Measurements from ENCODE around the gene S100A10. TPM values are rescaled to one million over a fixed set of nuclear protein-coding genes. Genes with fewer than 3 reads are reported as not detected.

The S100A10 gene
- total RNA-seq, 1 experiment from 2014 or later, result 400 TPM

GRCh38 chr1:151953409-151954094 lies 40.1 kb downstream of the S100A10 start:
- Histone ChIP-seq H4K20me1 (ENCODE audit: low read length) (no peaks in the 10 kb centered on the region), H3K9me3 (ENCODE audit: low read length) (no peaks in the 10 kb centered on the region), H3K9ac (ENCODE audit: low read length) (no peak overlapping the region), H3K79me2 (ENCODE audit: low read length) (no peaks in the 10 kb centered on the region), H3K27me3 (ENCODE audit: low read length) (no peaks in the 10 kb centered on the region), H3F3A (ENCODE audit: low read length, unreplicated experiment) (no peaks in the 10 kb centered on the region), H3K9me2 (replicated peaks; ENCODE audit: low read length) (peaks cover 4% of the 10 kb centered on the region; the same call in 1 of the 2 replicates), H3K4me2 (ENCODE audit: low read length) (no peak overlapping the region), H3K36me3 (ENCODE audit: low read depth, low read length) (no peaks in the 10 kb centered on the region), H3K4me1 (ENCODE audit: insufficient read depth, low read length) (no peaks in the 10 kb centered on the region), H2AFZ (ENCODE audit: low read length) (no peak overlapping the region), H3K27ac (ENCODE audit: low read length) (no peak overlapping the region), H3K4me3 (ENCODE audit: low read length) (no peak overlapping the region)
- ATAC-seq (no peak), DNase-seq (no peak)
- TF ChIP-seq, protein P1, sequence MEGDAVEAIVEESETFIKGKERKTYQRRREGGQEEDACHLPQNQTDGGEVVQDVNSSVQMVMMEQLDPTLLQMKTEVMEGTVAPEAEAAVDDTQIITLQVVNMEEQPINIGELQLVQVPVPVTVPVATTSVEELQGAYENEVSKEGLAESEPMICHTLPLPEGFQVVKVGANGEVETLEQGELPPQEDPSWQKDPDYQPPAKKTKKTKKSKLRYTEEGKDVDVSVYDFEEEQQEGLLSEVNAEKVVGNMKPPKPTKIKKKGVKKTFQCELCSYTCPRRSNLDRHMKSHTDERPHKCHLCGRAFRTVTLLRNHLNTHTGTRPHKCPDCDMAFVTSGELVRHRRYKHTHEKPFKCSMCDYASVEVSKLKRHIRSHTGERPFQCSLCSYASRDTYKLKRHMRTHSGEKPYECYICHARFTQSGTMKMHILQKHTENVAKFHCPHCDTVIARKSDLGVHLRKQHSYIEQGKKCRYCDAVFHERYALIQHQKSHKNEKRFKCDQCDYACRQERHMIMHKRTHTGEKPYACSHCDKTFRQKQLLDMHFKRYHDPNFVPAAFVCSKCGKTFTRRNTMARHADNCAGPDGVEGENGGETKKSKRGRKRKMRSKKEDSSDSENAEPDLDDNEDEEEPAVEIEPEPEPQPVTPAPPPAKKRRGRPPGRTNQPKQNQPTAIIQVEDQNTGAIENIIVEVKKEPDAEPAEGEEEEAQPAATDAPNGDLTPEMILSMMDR (conservative IDR thresholded peaks at IDR 0.05; ENCODE audit: low read depth, low read length), result no peak
- TF ChIP-seq EZH2phosphoT487 (IDR thresholded peaks at IDR 0.05; ENCODE audit: borderline replicate concordance, low read length), result no peak
- no TSS peak for BruUV-seq (replicated peaks)
- POLR2A ChIA-PET (ENCODE audit: unreplicated experiment), result interaction anchor here (0.8 kb wide), 1 partner anchor 83 kb away, joined by 9 read pairs; the partner anchor contains the start of gene S100A11
- intact Hi-C loops (cut with micrococcal nuclease), result no loop called here
- CTCF ChIA-PET, result interaction anchor here (0.6 kb wide), 1 partner anchor 332 kb away, joined by 3 read pairs; no protein-coding TSS in a partner anchor

- H3K27me3 ChIP-seq (ENCODE audit: low read length), result no peaks in the 10 kb centered on the region
- DNase-seq (no peak), ATAC-seq (no peak)
- H3K79me2 ChIP-seq (ENCODE audit: low read length), result no peaks in the 10 kb centered on the region
- ChIA-PET POLR2A (ENCODE audit: unreplicated experiment) (interaction anchor here (0.6 kb wide), 1 partner anchor 39 kb away, joined by 5 read pairs; no protein-coding TSS in a partner anchor), CTCF (interaction anchor here (0.6 to 1.1 kb wide), 2 partner anchors 15 to 331 kb away, joined by 3 to 4 read pairs; no protein-coding TSS in a partner anchor)
- H3K4me2 ChIP-seq (ENCODE audit: low read length), result no peak overlapping the region
- H3K9me2 ChIP-seq (replicated peaks; ENCODE audit: low read length), result peaks cover 4% of the 10 kb centered on the region; the same call in 1 of the 2 replicates
- H3K4me1 ChIP-seq (ENCODE audit: insufficient read depth, low read length), result peaks cover 2% of the 10 kb centered on the region; the same call in 1 of the 2 replicates
- no peak overlapping the region for H2AFZ ChIP-seq (ENCODE audit: low read length)
- H3K9me3 ChIP-seq (ENCODE audit: low read length), result no peaks in the 10 kb centered on the region
- H3K36me3 ChIP-seq (ENCODE audit: low read depth, low read length), result no peaks in the 10 kb centered on the region
- H3F3A ChIP-seq (ENCODE audit: low read length, unreplicated experiment), result no peaks in the 10 kb centered on the region
- H3K9ac ChIP-seq (ENCODE audit: low read length), result no peak overlapping the region
- H3K4me3 ChIP-seq (ENCODE audit: low read length), result no peak overlapping the region
- TF ChIP-seq EZH2 (IDR thresholded peaks at IDR 0.05; ENCODE audit: low read length, unreplicated experiment) (no peak), EZH2phosphoT487 (IDR thresholded peaks at IDR 0.05; ENCODE audit: borderline replicate concordance, low read length) (no peak)
- TF ChIP-seq, protein P1 (conservative IDR thresholded peaks at IDR 0.05; ENCODE audit: low read depth, low read length), result no peak
- intact Hi-C loops (cut with micrococcal nuclease), result no loop called here
- no peak overlapping the region for H3K27ac ChIP-seq (ENCODE audit: low read length)
- H4K20me1 ChIP-seq (ENCODE audit: low read length), result no peaks in the 10 kb centered on the region
- no TSS peak for BruUV-seq (replicated peaks)
Measured at GRCh38 chr1:151952811-151953210, 40.8 kb downstream of the S100A10 start.

Measured in PC-3 (cell line).